Heart right ventricle (tissue), 16 donors: Measurements from ENCODE around the gene CDH23. TPM values are rescaled to one million over a fixed set of nuclear protein-coding genes. Genes with fewer than 3 reads are reported as not detected.

Source experiments
- ATAC-seq, 8 donors: fragments of 200-7000 bp; cut with Tn5 transposase; one replicate each; pipeline ENCODE4 v1.9.1; 2020; ENCODE audit warnings: mild to moderate bottlenecking in 8 of 8, moderate library complexity in 8 of 8, moderate number of reproducible peaks in 1 of 8
- DNase-seq, 2 donors: peaks; one replicate each; pipeline ENCODE4 v3.0.0-alpha.2; 2020
- H3K27ac ChIP-seq, 10 donors: fragments of 200-600 bp; sonication (generic) in 2 of 10; one replicate each; pipeline versions ENCODE4 v1.5.0 to v1.8.0; 2020 to 2022; ENCODE audit warnings: mild to moderate bottlenecking in 3 of 10
- H3K27me3 ChIP-seq, 7 donors: fragments of 200-600 bp; one replicate each; pipeline ENCODE4 v1.8.0; 2021 to 2022; ENCODE audit warnings: mild to moderate bottlenecking in 2 of 7
- H3K36me3 ChIP-seq, 9 donors: fragments of 200-600 bp; sonication (generic) in 1 of 9; one replicate each; pipeline versions ENCODE4 v1.5.0 to v1.8.0; 2020 to 2022; ENCODE audit warnings: mild to moderate bottlenecking in 2 of 9
- H3K4me1 ChIP-seq, 9 donors: fragments of 200-600 bp; sonication (generic) in 1 of 9; one replicate each; pipeline versions ENCODE4 v1.5.0 to v1.8.0; 2020 to 2022; ENCODE audit warnings: mild to moderate bottlenecking in 4 of 9
- H3K4me3 ChIP-seq, 10 donors: fragments of 200-600 bp; sonication (generic) in 2 of 10; one replicate each; pipeline versions ENCODE4 v1.5.0 to v1.8.0; 2020 to 2022; ENCODE audit warnings: mild to moderate bottlenecking in 7 of 10, moderate library complexity in 2 of 10
- H3K9me3 ChIP-seq, 11 donors: fragments of 200-600 bp in 10 of 11; sonication (generic) in 2 of 11; one replicate each; pipeline versions ENCODE4 v1.5.0 to v1.8.0; 2013 to 2022; ENCODE audit warnings: mild to moderate bottlenecking in 2 of 11, control low read depth in 1 of 11, moderate library complexity in 1 of 11
- WGBS, 2 donors: extraction: QIAGEN DNeasy Blood & Tissue Kit; methylation state at CpG; one replicate each; pipeline ENCODE4 v1.1.7; 2013; ENCODE audit warnings: inconsistent platforms in 1 of 2; 5-methylcytosine and 5-hydroxymethylcytosine counted together
- intact Hi-C, 10 donors: fragments of 100-400 bp; cut with DNase I; formaldehyde crosslinking; loops; one replicate each; pipeline versions ENCODE4 v1.11.1 to v1.14.2; 2022
- polyA plus RNA-seq, 2 donors: library from polyadenylated mRNA; stranded (reverse); fragments of 200-250 nt; gene quantifications; one replicate each; pipeline ENCODE4 v1.2.3, GENCODE V29; 2013
- total RNA-seq, 10 donors: library from RNA; stranded (reverse); fragmentation: NEBNext Ultra II Directional in 3 of 10; extraction: Animal tissue kit (Norgen Biotek cat#: 25700) in 3 of 10; gene quantifications; one replicate each; pipeline versions ENCODE4 v1.2.1 to v1.2.4, GENCODE V29; 2021 to 2023
- TF ChIP-seq, protein P1 (sequence below), 9 donors: fragments of 200-600 bp; sonication (generic) in 2 of 9; IDR thresholded peaks; one replicate each; pipeline versions ENCODE4 v1.5.0 to v1.8.0; 2021 to 2022; ENCODE audit warnings: antibody characterized with exemption in 9 of 9, mild to moderate bottlenecking in 5 of 9, moderate library complexity in 1 of 9
- donor health status: Arrhythmogenic right ventricular cardiomyopathy.
- donor health status: ischemic (EF 13 %, LVEDD 7.1; RV severe dilation, severe dysfunction).
- donor health status: healthy with polysubstance abuse.
- donor health status: DM: no; HTN: yes; CAD: no.
- donor health status: DM: no; HTN: no; CAD: no.
- donor health status: ischemic (EF 25% LVEDD 6.9; RV normal size, moderate dysfunction).
- donor health status: ischemic (EF 25% LVEDD 5.7; RV mildly dilated, moderate dysfunction).
- donor health status: healthy.
- donor health status: DM: yes; HTN: yes; CAD: no.
- donor health status: Ischemic cardiomyopathy.
- donor health status: ischemic (EF 35%, LVEDD 5.7; RV mildly dilated, moderate dysfunction).
- donor health status: nonischemic (EF 11% LVEDD 7.7; RV severe dilation, severe dysfunction).
- donor health status: DM: yes; HTN: yes; CAD: no.
- donor health status: PGD.
- donor health status: ischemic (EF 29% LVEDD 5.4; RV normal size, mild dysfunction).
- donor health status: nonischemic (EF 23%, LVEDD 6.1; RV moderate dilation, normal function).

The CDH23 gene
- total and polyA plus RNA-seq, 12 donors, result 1.1 to 7.7 (median 4.6) TPM

DNA sequence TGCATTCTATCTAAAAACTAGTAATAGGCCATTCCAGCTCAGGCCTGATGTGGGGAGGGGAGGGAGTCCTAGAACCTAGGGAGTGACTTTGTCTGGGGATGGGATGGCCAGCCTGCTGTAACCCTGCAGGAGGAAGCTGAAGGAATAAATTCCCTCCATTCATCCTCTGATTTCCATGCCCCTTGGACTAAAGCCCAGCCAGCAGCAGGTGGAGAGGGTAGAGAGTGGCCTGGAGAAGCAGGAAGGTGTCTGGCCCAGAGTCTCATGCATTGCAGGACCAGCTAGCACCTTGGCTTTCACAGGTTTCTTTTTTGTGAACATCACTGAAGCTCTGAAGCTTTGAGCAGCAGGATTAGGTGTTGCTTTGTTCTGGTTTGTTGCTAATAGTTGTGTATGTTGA is 32.8 kb upstream of the CDH23 start:
- Histone ChIP-seq H3K36me3 (peaks cover 0 to 27% (median 0%) of the 10 kb centered on the region in 9 donors), H3K4me3 (no peak overlapping the region), H3K4me1 (peaks cover 0 to 51% (median 0%) of the 10 kb centered on the region in 9 donors), H3K27me3 (no peaks in the 10 kb centered on the region), H3K27ac (peak overlapping the region in 1 of 10 donors; percentile 66), H3K9me3 (no peaks in the 10 kb centered on the region)
- TF ChIP-seq, protein P1, sequence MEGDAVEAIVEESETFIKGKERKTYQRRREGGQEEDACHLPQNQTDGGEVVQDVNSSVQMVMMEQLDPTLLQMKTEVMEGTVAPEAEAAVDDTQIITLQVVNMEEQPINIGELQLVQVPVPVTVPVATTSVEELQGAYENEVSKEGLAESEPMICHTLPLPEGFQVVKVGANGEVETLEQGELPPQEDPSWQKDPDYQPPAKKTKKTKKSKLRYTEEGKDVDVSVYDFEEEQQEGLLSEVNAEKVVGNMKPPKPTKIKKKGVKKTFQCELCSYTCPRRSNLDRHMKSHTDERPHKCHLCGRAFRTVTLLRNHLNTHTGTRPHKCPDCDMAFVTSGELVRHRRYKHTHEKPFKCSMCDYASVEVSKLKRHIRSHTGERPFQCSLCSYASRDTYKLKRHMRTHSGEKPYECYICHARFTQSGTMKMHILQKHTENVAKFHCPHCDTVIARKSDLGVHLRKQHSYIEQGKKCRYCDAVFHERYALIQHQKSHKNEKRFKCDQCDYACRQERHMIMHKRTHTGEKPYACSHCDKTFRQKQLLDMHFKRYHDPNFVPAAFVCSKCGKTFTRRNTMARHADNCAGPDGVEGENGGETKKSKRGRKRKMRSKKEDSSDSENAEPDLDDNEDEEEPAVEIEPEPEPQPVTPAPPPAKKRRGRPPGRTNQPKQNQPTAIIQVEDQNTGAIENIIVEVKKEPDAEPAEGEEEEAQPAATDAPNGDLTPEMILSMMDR (IDR thresholded peaks at IDR 0.05), result no peak
- ATAC-seq, result no peak
- DNase-seq, result no peak
- intact Hi-C loops, result no loop called here

DNA sequence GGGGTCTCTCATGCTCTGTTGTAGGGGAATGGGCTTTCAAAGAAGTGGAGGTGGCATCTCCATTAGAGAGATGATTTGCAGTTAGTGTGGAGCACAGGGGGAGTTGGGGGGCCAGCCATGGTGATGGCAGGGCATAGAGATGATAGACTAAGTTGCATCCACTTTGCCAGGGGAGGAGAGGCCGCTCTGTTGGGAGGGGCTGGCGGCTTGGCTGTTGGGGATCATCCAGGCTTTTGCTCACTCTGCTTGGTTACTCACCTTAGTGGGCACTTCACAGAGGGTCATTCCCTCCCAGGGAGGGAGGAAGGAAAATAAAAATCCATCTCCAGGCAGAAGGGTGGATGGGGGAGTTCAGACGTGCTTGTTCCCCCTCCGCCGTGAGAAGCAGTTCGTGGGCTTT is 31.4 kb upstream of the CDH23 start:
- no peak for ATAC-seq
- Histone ChIP-seq H3K36me3 (peaks cover 0 to 27% (median 0%) of the 10 kb centered on the region in 9 donors), H3K27me3 (peaks cover 0 to 3% (median 0%) of the 10 kb centered on the region in 7 donors), H3K4me3 (no peak overlapping the region), H3K4me1 (peaks cover 0 to 46% (median 0%) of the 10 kb centered on the region in 9 donors), H3K27ac (no peak overlapping the region), H3K9me3 (no peaks in the 10 kb centered on the region)
- TF ChIP-seq, protein P1 (IDR thresholded peaks at IDR 0.05), result no peak
- intact Hi-C loops, result no loop called here
- DNase-seq, result no peak
- 92 to 94% methylated on average over 6 of the region's 6 CpGs for WGBS, 2 donors

DNA sequence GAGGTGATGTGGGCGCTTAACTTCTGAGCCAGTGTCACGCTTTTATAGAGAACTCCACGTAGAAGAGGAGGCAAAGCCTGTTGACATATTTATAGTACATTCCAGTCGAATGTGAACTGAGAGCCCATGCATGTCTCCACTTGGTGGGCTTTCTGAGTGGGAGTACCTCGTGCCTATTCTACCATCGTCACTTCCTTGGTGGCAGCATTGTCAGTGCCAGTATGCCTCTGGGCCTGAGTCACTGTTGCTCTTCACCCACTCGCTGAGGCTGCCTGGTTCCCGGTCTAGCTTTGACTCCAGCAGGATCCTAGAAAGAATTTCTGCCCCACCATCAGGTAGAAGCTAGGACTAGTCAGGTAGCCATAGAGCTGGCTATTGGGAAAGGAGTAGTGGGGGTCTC is 30.0 kb upstream of the CDH23 start:
- Histone ChIP-seq H3K27ac (peak overlapping the region in 1 of 10 donors; percentile 53), H3K4me3 (no peak overlapping the region), H3K36me3 (peaks cover 0 to 22% (median 0%) of the 10 kb centered on the region in 9 donors), H3K9me3 (no peaks in the 10 kb centered on the region), H3K4me1 (peaks cover 0 to 55% (median 0%) of the 10 kb centered on the region in 9 donors), H3K27me3 (peaks cover 0 to 9% (median 0%) of the 10 kb centered on the region in 7 donors)
- TF ChIP-seq, protein P1 (IDR thresholded peaks at IDR 0.05), result no peak
- WGBS, 2 donors, result 88 to 91% methylated on average over 8 of the region's 8 CpGs
- ATAC-seq (no peak), DNase-seq (no peak)
- intact Hi-C loops, result no loop called here

DNA sequence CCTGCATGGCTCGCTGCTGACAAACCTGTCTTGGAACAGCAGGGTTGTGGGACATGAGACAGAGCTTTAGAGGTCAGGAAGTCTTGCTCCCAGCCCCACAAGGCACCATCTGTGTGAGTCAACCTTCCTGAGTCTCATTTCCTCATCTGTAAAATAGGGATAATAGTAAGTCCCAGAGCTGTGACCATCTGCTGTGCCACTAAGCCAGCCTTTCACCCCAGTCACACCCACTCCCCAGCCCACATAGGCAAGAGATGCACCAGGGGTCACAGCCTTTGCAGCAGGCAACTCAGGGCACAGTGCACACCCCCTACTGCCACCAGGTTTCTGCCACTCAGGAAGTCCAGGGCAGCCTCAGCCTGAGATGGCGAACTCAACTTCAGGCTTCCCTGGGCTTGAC is 29.4 kb upstream of the CDH23 start:
- Histone ChIP-seq H3K4me3 (no peak overlapping the region), H3K36me3 (peaks cover 0 to 16% (median 0%) of the 10 kb centered on the region in 9 donors), H3K9me3 (no peaks in the 10 kb centered on the region), H3K4me1 (peaks cover 0 to 60% (median 0%) of the 10 kb centered on the region in 9 donors), H3K27ac (peak overlapping the region in 1 of 10 donors; percentile 53), H3K27me3 (peaks cover 0 to 9% (median 0%) of the 10 kb centered on the region in 7 donors)
- DNase-seq (no peak), ATAC-seq (peak in 4 of 8 donors; percentile 10 to 56 (median 30))
- TF ChIP-seq, protein P1 (IDR thresholded peaks at IDR 0.05), result no peak
- intact Hi-C loops, result no loop called here
- 78 to 85% methylated on average over 2 of the region's 2 CpGs for WGBS, 2 donors
